Renal cortical epithelial cell (primary cell): ENCODE measurements around the gene SPINK1. TPM values are rescaled to one million over a fixed set of nuclear protein-coding genes. Genes with fewer than 3 reads are reported as not detected.
"Not testable (repeated sequence)": the region's sequence is repeated elsewhere in the genome, so short reads cannot be mapped to it uniquely, and the experiment has no call there.

Experiments used
- DNase-seq: peaks from one replicate; pipeline ENCODE4 v3.0.0-alpha.2; 2011; ENCODE audit warnings: low read depth
- total RNA-seq: library from RNA; depleted of rRNA; stranded (reverse); fragments of >200 nt; gene quantifications from 2 replicates; pipeline ENCODE4 v1.2.3, GENCODE V29; 2014

Gene SPINK1, protein sequence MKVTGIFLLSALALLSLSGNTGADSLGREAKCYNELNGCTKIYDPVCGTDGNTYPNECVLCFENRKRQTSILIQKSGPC
- total RNA-seq: 0.40 and 8.2 TPM in 2 replicates

DNA sequence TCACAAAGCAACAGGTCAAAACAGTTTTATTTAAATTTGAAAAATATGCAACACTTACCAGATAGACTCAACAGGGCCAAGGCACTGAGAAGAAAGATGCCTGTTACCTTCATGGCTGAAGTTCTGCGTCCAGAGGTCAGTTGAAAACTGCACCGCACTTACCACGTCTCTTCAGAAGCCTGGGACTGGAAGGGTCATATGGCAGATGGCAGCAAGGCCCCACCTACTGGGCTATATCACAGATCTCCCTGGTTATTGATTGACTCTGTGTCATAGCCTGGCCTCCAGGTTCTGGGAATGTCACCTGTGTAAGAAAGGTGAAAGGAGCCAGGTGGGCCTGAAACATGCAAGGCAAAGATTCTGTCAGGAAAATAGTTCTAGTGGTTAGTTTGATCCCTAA lies at the start of gene SPINK1:
Gene SPINK1 (minus strand): TSS at position 207 of the 400 bp plus-strand sequence. CDS start 94 bp downstream, at position 113.
- DNase-seq: no peak

DNA sequence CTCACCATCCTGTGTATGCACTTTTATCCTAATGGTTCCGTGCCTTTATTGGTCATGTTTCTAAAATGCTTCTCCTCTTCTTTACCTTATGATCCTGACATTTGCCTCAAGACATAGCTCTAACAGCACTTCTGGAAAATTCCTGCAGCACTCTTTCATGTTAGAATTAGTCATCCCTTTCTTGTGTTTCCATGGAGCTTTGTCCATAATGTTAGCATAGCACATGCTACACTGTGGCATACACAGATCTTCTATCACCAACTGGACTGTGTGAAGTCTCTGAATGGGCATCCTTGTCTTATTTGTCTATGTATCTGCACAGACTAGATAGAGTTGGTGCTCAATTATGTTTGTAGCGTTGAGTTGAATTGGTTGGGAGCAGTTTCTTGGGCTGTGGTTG lies 49.0 kb upstream of the SPINK1 start:
- DNase-seq: no peak

DNA sequence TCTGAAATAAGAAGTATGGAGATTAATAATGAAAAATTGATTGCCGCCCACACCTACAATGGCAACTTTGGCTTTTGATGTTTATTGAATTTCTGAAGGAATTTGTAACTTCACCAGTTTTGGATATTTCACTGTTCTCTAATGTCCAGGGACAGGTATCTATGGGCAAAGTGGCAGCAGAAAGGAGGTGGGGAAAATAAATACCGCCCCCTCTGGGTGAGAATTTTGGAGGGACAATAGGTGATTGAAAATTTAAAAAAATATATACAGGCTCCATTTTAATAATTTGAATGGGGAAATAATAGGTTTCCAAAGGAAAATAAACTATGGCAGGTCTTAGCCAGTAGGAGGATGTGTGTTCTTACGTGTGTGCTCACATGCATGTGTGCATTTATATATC lies 48.3 kb upstream of the SPINK1 start:
- no peak for DNase-seq

DNA sequence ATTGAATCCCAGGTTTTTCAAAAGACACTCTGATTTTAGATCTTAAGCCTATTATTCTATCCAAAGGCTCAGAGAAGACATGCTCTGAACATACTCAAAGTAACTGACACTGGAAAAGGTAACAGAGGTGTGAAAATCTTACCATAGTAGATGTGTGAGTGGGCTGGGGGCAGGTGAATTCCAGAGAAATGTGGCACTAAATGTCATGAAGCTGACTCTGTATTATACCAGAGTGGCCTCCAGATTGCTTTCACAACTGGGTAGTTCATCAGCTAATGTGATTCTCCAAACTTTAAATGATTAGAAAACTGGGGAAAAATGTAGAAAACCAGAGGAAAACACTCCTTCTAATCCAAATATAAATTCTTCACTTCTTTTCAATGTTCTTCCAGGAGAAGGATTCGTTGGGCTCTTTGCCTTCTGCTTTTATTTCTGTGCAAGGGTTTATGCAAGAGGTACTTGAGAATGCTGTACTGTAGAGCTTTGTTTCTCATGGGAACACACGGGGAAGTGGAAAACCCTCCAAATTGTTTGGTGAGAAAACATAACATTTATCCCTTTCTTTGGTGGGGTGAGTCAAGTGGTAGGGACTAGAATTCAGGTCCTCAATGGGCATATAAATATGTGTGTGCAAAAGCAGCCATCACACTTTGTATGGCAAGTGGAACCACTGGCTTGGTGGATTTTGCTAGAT lies 46.7 kb upstream of the SPINK1 start, which contains the start of gene SCGB3A2:
Gene SCGB3A2 (plus strand): TSS at position 646 of the 694 bp plus-strand sequence. CDS start 93 bp downstream, outside the sequence.
- no peak for DNase-seq

DNA sequence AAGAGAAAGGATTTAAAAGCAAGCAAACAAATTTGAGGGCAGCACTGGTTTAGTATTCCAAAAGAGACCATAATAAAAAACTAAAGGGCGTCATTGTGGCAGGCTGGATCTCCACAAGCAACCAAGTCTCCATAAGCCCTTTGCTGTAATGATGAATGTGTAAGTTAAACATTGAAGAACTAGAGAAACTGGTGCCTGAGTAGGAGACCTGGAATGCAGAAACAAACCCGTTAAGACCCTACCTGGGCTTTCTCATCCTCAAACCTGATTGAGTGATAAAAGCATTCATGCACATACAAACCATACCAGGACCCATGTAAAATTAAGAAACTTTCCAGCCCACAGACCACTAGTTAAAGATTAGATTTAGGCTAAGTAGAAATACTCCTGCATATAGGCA lies 45.2 kb upstream of the SPINK1 start:
- peak; percentile 28 for DNase-seq

DNA sequence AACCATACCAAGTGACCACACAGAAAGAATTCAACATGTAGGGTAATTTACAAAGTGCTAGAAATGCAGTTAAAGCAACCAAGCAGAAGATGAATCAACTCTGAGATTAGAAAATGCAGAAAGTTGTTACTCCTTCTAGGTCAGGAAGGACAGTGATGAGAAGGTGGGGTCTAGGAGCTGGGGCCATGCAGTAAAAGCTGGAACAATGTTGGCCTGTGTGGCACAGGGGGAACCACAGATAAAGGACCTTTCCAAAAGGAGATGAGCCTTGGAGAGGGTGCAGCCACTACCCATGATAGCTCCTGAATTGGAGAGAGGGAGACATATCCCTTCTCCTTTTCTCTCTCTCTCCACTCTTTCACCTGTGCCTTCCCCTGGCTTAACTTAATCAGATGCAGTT lies 44.7 kb upstream of the SPINK1 start:
- DNase-seq: no peak

DNA sequence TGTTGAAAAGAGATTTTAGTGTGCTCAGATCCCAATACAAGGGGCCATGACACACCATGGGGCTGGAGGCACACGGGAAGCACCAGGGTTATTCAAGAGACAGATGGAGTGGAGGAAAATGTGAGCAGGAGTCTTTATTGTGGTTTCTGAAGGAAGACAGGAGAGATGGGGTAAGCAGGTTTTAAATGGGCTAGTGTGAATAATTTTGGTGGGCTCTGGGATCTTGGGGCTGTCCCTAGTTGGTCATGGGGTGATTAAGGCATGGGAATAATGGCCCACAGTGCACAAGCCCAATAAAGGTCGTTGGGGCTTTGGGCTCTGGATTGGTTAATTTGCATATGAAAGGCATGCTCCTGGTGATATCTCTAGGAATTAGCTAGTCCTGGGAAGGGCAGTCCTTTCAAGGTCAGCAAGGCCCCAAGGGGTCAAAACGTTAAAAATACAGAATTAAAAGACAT lies 43.5 kb upstream of the SPINK1 start:
- DNase-seq: no peak

DNA sequence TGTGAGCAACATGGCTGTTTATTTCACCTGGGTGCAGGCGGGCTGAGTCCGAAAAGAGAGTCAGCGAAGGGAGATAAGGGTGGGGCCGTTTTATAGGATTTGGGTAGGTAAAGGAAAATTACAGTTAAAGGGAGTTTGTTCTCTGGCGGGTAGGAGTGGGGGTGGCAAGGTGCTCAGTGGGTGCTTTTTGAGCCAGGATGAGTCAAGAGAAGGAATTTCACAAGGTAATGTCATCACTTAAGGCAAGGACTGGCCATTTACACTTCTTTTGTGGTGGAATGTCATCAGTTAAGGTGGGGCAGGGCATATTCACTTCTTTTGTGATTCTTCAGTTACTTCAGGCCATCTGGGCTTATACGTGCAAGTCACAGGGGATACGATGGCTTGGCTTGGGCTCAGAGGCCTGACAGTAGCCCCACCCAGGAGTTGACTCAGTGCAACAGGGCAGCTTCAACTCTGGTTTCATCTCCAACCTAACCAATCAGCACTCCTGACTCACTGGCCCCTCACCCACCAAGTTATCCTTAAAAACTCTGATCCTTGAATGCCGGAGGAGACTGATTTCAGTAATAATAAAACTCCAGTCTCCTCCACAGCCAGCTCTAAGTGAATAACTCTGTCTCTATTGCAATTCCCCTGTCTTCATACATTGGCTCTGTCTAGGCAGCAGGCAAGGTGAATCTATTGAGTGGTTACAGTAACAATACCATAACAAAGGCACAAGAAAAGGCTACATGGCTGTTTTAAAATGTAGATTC lies 42.8 kb upstream of the SPINK1 start:
- DNase-seq: not testable (repeated sequence)

DNA sequence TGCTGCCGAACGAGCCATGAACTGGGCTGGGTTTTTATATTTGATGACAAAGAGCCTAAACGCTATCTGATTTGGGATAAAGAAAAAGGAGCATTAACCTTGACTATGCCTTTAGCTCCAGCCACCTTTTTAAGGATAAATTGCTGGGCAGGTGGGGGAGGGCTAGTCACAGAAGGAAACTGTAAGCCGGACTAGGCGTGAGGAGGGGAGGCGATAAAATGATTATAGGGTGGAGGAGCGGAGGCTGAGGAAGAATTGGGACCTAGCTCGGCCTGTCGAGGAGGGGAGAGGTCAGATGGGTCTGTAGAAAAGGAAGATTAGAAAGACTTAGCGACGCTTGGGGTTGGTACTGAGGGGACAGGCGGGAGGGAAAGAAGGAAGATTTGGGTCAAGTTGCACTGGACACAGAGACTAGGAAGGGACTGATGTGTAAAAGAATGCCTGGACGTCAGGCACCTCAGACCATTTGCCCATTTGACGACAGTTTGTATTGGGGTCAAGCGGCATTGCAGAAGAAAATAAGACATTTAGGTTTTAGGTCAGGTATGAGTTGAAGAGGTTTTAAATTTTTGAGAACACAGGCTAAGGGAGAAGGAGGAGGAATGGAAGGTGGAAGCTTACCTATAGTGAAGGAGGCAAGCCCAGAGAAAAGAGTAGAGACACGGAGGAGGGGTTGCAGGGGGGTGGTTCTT lies 41.4 kb upstream of the SPINK1 start:
- not testable (repeated sequence) for DNase-seq

DNA sequence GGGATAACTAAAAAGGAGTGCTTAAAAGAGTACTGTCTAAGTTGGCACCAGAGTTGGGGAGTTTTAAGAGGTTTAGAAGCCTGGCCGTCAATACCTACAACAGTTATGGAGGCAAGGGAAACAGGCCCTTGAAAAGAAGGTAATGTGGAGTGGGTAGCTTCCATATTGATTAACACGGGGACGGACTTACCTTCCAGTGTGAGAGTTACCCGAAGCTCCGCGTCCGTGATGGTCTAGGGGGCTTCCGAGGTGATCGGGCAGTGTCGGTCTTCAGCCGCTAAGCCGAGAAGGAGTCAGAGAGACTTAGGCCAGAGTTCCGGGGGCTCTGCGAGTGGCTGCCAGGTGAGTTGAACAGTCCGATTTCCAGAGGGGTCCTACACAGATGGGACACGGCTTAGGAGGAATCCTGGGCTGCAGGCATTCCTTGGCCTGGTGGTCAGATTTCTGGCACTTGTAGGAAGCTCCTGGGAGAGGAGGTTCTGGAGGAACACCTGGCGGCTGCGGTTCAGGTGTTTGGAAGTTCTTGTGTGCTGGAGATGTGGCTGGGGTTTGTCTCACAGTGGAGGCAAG lies 40.6 kb upstream of the SPINK1 start:
- DNase-seq: not testable (repeated sequence)

DNA sequence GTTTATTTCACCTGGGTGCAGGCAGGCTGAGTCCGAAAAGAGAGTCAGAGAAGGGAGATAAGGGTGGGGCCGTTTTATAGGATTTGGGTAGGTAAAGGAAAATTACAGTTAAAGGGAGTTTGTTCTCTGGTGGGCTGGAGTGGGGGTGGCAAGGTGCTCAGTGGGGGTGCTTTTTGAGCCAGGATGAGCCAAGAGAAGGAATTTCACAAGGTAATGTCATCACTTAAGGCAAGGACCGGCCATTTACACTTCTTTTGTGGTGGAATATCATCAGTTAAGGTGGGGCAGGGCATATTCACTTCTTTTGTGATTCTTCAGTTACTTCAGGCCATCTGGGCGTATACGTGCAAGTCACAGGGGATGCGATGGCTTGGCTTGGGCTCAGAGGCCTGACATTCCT lies 38.4 kb upstream of the SPINK1 start:
- DNase-seq: not testable (repeated sequence)

DNA sequence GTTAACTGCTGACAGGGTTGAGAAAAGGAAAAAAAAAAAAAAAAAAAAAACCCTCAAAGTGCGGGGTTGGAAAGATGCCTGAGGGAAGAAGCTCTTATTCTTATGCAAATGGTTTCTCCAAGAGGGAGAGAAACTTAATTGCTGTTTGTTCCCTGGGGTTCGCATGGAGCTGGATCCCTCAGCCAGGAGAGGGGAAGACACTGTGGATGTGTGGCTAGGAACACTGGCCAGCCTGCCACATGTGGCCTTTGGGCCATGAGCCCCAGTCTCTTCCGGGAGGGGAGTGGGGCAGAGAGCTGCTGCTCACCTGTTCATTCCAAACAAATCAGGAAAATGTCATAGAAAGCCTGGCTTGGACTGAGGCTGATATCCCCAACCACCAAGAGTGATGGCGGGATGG lies 37.6 kb upstream of the SPINK1 start:
- DNase-seq: no peak

DNA sequence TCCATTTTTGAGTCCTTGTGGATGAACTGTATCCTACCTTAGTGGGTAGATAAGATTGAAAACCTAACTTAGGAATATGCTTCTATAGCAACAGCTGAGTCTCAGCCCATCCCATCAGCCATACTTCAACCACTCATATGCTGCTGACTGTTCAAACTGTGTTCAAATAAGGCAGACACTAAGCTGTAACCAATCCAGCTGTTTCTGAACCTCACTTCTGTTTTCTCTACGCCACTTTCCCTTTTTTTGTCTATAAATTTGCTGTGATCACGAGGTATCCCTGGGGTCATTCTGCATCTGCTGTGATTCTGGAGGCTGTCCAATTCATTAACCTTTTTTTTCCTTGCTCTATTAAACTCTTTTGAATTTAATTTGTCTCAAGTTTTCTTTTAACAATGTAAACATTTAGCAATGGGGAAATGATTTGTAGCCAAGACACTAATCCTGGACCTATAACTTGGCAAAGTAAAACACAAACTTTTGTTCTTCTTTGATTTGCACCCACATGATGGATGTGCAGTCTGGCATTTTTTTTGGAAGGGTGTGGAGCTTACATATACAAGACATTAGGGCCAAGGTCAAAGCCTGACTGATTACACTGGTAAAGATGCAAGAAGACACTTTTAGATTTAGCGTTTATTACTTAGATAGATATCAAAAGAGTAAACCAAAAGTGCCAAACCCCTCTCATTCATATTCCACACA lies 32.1 kb upstream of the SPINK1 start:
- no peak for DNase-seq

DNA sequence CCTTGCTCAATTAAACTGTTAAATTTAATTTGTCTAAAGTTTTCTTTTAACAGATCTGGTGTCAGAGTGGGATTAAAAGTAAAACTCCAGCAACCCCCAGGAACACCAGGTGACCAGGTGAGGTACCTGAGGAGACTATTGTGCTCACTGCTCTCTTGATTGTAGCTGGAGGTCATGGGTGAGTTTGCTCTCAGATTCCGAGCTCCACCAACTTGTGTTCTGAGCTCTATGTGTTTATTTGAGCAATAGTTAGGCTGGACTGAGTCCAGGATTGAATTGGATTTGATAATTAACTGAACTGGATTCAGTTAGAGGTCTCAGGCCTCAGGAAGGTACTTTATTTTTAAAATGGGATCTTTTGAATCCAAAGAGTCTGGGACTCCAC lies 29.2 kb upstream of the SPINK1 start:
- DNase-seq: peak; percentile 6

DNA sequence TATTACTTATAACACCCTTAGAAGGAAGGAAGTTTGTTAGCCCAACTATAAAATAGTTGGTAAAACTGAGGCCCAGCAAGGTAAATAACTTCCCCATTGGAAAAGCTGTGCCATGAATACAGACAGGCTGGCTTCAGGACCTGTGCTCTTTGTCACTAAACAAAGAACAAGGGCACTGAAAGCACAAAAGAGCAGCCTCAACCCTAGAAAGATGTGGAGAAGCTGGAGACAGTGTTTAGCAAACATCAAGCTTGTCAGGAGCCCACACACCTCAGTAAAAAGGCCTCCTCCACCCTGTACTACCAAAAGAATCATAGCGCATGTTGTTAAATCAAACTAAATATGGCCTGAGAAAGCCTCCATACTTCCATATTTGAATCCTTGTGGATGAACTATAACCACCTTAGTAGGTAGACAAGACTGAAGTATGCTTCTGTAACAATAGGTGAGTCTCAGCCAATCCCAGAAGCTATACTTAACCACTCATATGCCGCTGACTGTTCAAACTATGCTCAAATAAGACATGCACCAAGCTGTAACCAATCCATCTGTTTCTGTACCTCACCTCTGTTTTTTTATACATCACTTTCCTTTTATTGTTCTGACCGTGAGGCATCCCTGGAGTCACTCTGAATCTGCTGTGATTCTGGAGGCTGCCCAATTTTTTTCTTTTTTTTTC lies 28.6 kb upstream of the SPINK1 start:
- no peak for DNase-seq

DNA sequence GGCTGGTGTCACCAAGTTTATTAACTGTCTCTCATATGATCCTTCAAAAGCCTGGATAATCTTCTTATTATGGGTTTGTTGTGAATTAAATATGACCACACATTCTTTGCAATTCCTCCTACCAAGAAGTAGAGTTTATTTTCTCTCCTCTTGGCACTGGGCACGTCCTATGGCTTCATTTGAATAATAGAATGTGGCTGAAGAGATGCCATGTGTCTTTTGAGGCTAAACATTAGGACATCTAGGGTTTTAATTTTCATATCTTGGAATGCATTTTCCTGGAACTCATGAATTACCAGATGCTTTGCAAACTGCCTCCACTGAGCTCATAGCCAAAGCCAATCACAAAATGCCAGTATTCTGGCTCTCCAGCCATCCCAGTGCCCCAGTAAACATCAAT lies 27.1 kb upstream of the SPINK1 start:
- DNase-seq: no peak

DNA sequence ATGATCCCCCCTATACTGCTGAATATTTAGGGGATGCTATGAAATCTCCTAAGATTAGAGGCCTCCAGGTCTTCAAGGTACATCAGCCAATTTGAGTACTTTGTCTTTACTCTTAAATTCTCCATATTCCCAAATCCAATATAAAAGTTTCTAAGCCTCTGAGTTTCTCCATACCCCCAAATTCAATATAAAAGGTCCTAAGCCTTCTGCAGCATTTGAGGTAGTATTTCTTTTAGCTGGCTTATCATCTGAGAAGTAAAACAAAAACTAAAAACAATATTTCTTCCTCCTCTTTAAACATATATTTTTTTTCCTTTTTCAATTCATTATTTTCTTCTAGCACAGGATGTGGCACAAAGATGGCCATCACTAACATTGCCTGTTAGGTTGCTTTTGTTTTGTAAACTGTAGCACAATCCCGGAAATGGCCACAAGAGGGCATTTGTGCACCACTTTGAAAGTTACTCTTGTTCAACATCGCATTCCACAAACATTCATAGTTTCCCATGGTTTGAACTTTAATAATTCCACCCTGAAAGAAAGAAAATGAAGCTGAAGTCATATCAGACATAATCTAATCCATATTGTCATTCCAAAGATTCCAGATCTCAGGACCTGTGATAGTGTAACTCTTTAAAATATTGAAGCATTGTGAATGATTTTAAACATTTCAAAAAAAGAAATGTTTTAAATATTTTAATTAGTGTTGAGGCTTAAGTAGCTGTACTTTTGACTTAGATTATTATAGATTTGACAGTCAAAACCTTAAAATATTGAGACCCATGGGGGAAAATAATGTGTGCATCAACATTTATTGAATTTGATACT lies 26.0 kb upstream of the SPINK1 start:
- DNase-seq: peak; percentile 44

DNA sequence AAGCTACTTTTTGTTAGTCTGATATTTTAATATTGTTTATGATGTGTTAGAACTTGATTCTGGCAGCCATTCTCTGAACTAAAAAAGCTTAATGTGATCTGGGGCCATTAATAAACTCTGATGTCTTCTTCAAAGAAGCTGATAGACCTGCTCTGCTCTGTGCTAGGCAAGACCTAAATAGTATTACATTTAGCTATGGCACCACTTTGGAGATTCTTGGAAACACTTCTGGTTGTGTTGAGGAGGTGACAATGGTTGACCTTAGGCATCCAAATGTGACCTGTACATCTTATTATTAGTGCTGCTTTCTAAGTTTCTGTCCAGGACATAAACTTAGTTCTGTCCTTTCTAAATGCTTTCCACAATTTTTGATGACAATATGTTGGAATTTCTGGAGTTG lies 25.3 kb upstream of the SPINK1 start:
- DNase-seq: no peak

DNA sequence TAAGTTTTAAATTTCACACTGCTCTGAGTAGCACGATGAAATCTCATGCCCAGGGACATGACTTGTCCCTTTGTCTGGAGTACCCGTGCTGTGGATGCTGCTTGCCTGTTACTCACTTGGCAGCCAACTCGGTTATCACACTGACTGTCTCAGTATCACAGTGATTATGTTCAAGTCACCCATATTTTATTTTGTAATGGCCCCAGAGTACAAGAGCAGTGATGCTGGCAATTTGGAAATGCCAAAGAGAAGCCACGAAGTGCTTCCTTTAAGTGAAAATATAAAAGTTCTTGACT lies 24.3 kb upstream of the SPINK1 start:
- DNase-seq: no peak
